Prostate gland (tissue), 2 donors: Measurements from ENCODE around the gene FHIT. TPM values are rescaled to one million over a fixed set of nuclear protein-coding genes. Genes with fewer than 3 reads are reported as not detected.
"Not testable (repeated sequence)": the region's sequence is repeated elsewhere in the genome, so short reads cannot be mapped to it uniquely, and the experiment has no call there.

ENCODE experiments used
- DNase-seq: peaks from one replicate; pipeline ENCODE4 v3.0.0-alpha.2; 2019; ENCODE audit warnings: low spot score
- H3K27ac ChIP-seq, 2 donors: fragments of 200-600 bp; sonication (generic); 2 replicates each; pipeline ENCODE4 v1.5.1; 2017 to 2019
- H3K27me3 ChIP-seq: fragments of 200-600 bp; sonication (generic); replicated peaks from 2 replicates; pipeline ENCODE4 v1.5.1; 2019; ENCODE audit not compliant: insufficient read depth
- H3K36me3 ChIP-seq, 2 donors: fragments of 200-600 bp; sonication (generic); 1 replicate in 1 of 2; 2 replicates in 1 of 2; pipeline versions ENCODE4 v1.5.1 to v1.8.1; 2017 to 2019
- H3K4me1 ChIP-seq: fragments of 200-600 bp; sonication (generic); replicated peaks from 2 replicates; pipeline ENCODE4 v1.5.1; 2019
- H3K4me3 ChIP-seq, 2 donors: fragments of 200-600 bp; sonication (generic); 2 replicates each; pipeline ENCODE4 v1.5.1; 2017 to 2019
- H3K9me3 ChIP-seq: fragments of 200-600 bp; sonication (generic); 2 replicates; pipeline ENCODE4 v1.5.1; 2017
- CTCF ChIP-seq, 4 experiments: fragments of 200-600 bp in 2 of 4; fragments of 450-650 bp in 2 of 4; sonication (generic) in 2 of 4; IDR thresholded peaks; 1 replicate in 3 of 4; 2 replicates in 1 of 4; pipeline ENCODE4 v1.5.1; 2016 to 2019; ENCODE audit warnings: antibody characterized with exemption in 4 of 4, mild to moderate bottlenecking in 2 of 4, moderate library complexity in 2 of 4
- POLR2A ChIP-seq: fragments of 450-650 bp; IDR thresholded peaks from one replicate; pipeline ENCODE4 v1.6.1; 2016; ENCODE audit warnings: antibody characterized with exemption, mild to moderate bottlenecking
- POLR2AphosphoS5 ChIP-seq: sonication (generic); formaldehyde crosslinking; IDR thresholded peaks from one replicate; pipeline ENCODE4 v1.6.1; 2017; ENCODE audit warnings: antibody characterized with exemption
- WGBS: methylation state at CpG from one replicate; pipeline ENCODE4 v1.1.5; 2018; 5-methylcytosine and 5-hydroxymethylcytosine counted together
- intact Hi-C: fragments of 100-400 bp; cut with DNase I; formaldehyde crosslinking; loops from one replicate; pipeline ENCODE4 v1.14.2; 2022
- total RNA-seq, 2 donors: library from RNA; depleted of rRNA; stranded (reverse); fragments of >200 nt; gene quantifications; one replicate each; pipeline ENCODE4 v1.1.0, GENCODE V29; 2016

Gene FHIT
- total RNA-seq, 2 donors from 2014 or later: 6.4 to 10.4 TPM

- WGBS: 84% methylated on average over 3 of the region's 3 CpGs
- Histone ChIP-seq H3K4me3 (no peak overlapping the region), H3K27me3 (no peaks in the 10 kb centered on the region), H3K9me3 (no peaks in the 10 kb centered on the region), H3K36me3 (no peaks in the 10 kb centered on the region), H3K4me1 (no peaks in the 10 kb centered on the region), H3K27ac (no peak overlapping the region)
- DNase-seq: no peak
- TF ChIP-seq POLR2AphosphoS5 (no peak), CTCF (IDR thresholded peaks at IDR 0.05) (no peak), POLR2A (no peak)
- intact Hi-C loops: no loop called here
These were observed 1314.8 kb downstream of the FHIT start for GRCh38 chr3:59936472-59936871.

DNA sequence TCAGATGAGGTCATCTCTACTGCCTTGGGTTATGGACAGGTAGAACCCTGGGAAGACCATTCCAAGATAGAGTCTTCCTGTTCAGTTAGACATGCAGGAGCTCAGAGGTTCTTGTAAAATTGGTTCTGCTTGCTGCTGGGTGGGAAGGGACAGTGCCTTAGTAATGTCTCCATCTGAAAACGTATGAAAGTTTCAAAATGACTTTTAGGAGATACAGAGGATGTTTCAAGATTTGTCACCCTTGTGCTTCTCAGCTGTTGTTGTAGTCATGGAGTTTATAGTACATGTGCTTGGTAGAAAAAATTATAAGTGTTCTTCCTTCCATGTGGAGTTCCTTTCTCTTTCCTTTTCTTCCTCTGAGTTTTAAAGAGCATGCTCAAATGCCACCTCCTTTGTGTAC lies 1316.2 kb downstream of the FHIT start:
- Histone ChIP-seq H3K27me3 (no peaks in the 10 kb centered on the region), H3K4me3 (no peak overlapping the region), H3K4me1 (no peaks in the 10 kb centered on the region), H3K9me3 (no peaks in the 10 kb centered on the region), H3K27ac (no peak overlapping the region), H3K36me3 (no peaks in the 10 kb centered on the region)
- no peak for DNase-seq
- WGBS: 89% methylated on average over 1 of the region's 1 CpG
- intact Hi-C loops: no loop called here
- TF ChIP-seq POLR2A (no peak), POLR2AphosphoS5 (no peak), CTCF (IDR thresholded peaks at IDR 0.05) (no peak)

GRCh38 chr3:59934560-59934959 lies 1316.7 kb downstream of the FHIT start:
- DNase-seq, intact Hi-C loops, H3K9me3 ChIP-seq, H3K4me1 ChIP-seq, H3K4me3 ChIP-seq, H3K27me3 ChIP-seq, H3K36me3 ChIP-seq, H3K27ac ChIP-seq: not testable (repeated sequence)
- WGBS: 93% methylated on average over 2 of the region's 2 CpGs

DNA sequence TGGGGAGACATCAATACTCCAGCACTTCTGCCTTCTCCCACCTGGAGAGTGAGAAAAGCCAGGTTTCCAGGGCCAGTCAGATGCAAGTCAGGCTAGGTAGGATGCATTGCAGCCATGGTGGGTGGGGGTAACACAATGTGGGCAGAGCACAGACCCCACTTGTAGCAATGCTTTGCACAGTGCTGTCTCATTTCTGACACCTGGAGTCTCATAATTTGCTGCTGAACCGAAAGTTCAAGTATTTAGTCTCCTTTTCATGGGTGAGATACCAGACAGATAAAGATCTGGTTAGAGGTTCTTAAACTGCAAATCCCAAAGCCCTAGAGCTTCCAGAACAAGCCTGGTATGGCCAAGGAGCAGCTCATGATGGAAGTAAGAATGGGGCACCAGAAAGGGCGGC lies 1321.1 kb downstream of the FHIT start:
- H3K27ac ChIP-seq: no peak overlapping the region
- H3K4me3 ChIP-seq: no peak overlapping the region
- H3K27me3 ChIP-seq: no peaks in the 10 kb centered on the region
- intact Hi-C loops: no loop called here
- H3K4me1 ChIP-seq: no peaks in the 10 kb centered on the region
- no peaks in the 10 kb centered on the region for H3K36me3 ChIP-seq
- DNase-seq: no peak
- 74% methylated on average over 2 of the region's 2 CpGs for WGBS
- no peaks in the 10 kb centered on the region for H3K9me3 ChIP-seq
- TF ChIP-seq CTCF (IDR thresholded peaks at IDR 0.05) (no peak), POLR2A (no peak), POLR2AphosphoS5 (no peak)

GRCh38 chr3:59927056-59927455 lies 1324.2 kb downstream of the FHIT start:
- H3K9me3 ChIP-seq: no peaks in the 10 kb centered on the region
- DNase-seq: no peak
- H3K4me3 ChIP-seq: no peak overlapping the region
- intact Hi-C loops: no loop called here
- H3K27ac ChIP-seq: no peak overlapping the region
- no peak for TF ChIP-seq CTCF (IDR thresholded peaks at IDR 0.05)
- TF ChIP-seq POLR2A: no peak
- no peak for TF ChIP-seq POLR2AphosphoS5
- H3K27me3 ChIP-seq: no peaks in the 10 kb centered on the region
- WGBS: 90% methylated on average over 3 of the region's 3 CpGs
- H3K4me1 ChIP-seq: no peaks in the 10 kb centered on the region
- H3K36me3 ChIP-seq: no peaks in the 10 kb centered on the region

- H3K4me1 ChIP-seq: no peaks in the 10 kb centered on the region
- H3K4me3 ChIP-seq: no peak overlapping the region
- no peak overlapping the region for H3K27ac ChIP-seq
- no peaks in the 10 kb centered on the region for H3K36me3 ChIP-seq
- DNase-seq: no peak
- no peaks in the 10 kb centered on the region for H3K9me3 ChIP-seq
- TF ChIP-seq POLR2A (no peak), CTCF (IDR thresholded peaks at IDR 0.05) (no peak), POLR2AphosphoS5 (no peak)
- H3K27me3 ChIP-seq: no peaks in the 10 kb centered on the region
- intact Hi-C loops: no loop called here
These were observed 1325.3 kb downstream of the FHIT start for GRCh38 chr3:59925946-59926345.
